HK-2 (cell line): ENCODE results near the gene ZNF337.

Experiments
- DNase-seq: peaks from one replicate; pipeline ENCODE4 v3.0.0-alpha.2; 2018; ENCODE audit not compliant: unreplicated experiment

Gene ZNF337

GRCh38 chr20:25629816-25630499 is 66.7 kb downstream of the ZNF337 start:
- DNase-seq: no peak

- no peak for DNase-seq
These were observed 69.9 kb downstream of the ZNF337 start for GRCh38 chr20:25626779-25627178.

- no peak for DNase-seq
These were observed 72.1 kb downstream of the ZNF337 start for GRCh38 chr20:25624500-25624939.
